ENCODE results near the gene TMEM63A.

DNA sequence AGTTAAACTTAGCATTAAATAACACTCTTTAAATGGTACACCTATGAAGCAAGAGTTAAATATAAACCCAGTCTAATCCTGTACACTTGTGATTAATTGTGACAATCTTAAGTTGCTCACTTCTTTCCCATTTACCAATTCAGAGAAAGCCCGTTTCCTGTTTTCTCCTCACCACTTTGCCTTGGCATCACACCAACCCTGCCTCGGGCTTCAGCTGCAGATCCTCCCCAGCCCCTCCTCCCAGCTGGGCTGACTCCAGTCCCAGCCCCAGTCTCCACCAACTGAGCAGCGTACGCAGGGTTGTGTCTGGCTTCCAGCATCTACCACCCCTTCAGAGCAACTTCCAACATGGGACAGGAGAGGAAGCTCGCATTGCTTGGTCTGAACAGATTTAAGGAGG lies 37.7 kb upstream of the TMEM63A start:
- no peak for TF ChIP-seq EZH2 (optimal IDR thresholded peaks at IDR 0.05; ENCODE audit: low read depth, low read length)
- TF ChIP-seq, protein P1, sequence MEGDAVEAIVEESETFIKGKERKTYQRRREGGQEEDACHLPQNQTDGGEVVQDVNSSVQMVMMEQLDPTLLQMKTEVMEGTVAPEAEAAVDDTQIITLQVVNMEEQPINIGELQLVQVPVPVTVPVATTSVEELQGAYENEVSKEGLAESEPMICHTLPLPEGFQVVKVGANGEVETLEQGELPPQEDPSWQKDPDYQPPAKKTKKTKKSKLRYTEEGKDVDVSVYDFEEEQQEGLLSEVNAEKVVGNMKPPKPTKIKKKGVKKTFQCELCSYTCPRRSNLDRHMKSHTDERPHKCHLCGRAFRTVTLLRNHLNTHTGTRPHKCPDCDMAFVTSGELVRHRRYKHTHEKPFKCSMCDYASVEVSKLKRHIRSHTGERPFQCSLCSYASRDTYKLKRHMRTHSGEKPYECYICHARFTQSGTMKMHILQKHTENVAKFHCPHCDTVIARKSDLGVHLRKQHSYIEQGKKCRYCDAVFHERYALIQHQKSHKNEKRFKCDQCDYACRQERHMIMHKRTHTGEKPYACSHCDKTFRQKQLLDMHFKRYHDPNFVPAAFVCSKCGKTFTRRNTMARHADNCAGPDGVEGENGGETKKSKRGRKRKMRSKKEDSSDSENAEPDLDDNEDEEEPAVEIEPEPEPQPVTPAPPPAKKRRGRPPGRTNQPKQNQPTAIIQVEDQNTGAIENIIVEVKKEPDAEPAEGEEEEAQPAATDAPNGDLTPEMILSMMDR (IDR thresholded peaks at IDR 0.05; ENCODE audit: low read length), result no peak
- no peak for TF ChIP-seq EZH2phosphoT487 (IDR thresholded peaks at IDR 0.05; ENCODE audit: low read length)

Measured in MM.1S (cell line).